Adipose tissue (tissue), 3 donors: ENCODE results near the gene DIP2A. TPM values are rescaled to one million over a fixed set of nuclear protein-coding genes. Genes with fewer than 3 reads are reported as not detected.
"Not testable (repeated sequence)": the region's sequence is repeated elsewhere in the genome, so short reads cannot be mapped to it uniquely, and the experiment has no call there.

ENCODE experiments used
- H3K27ac ChIP-seq: one replicate; pipeline ENCODE4 v1.5.1; 2013; ENCODE audit warnings: low read depth, low read length
- WGBS, 3 donors: extraction: QIAGEN DNeasy Blood & Tissue Kit; methylation state at CpG; one replicate each; pipeline ENCODE4 v1.1.7; 2013; 5-methylcytosine and 5-hydroxymethylcytosine counted together
- polyA plus RNA-seq, 3 donors: library from polyadenylated mRNA; stranded (reverse); fragments of 200-250 nt; gene quantifications; one replicate each; pipeline ENCODE4 v1.2.3, GENCODE V29; 2013
- donor health status: healthy with polysubstance abuse.
- donor health status: Bipolar disorder and iron deficiency.
- donor health status: healthy.

DIP2A gene
- polyA plus RNA-seq, 3 donors = 9.8 to 19.0 (median 14.5) TPM

GRCh38 chr21:46438241-46438640 is 20.4 kb upstream of the DIP2A start:
- 95 to 96% (median 95%) methylated on average over 11 of the region's 11 CpGs for WGBS, 3 donors
- H3K27ac ChIP-seq = no peak overlapping the region

- H3K27ac ChIP-seq = no peak overlapping the region
- WGBS, 3 donors = 89 to 93% (median 91%) methylated on average over 18 of the region's 18 CpGs
These were observed 18.8 kb upstream of the DIP2A start for GRCh38 chr21:46439906-46440305.

DNA sequence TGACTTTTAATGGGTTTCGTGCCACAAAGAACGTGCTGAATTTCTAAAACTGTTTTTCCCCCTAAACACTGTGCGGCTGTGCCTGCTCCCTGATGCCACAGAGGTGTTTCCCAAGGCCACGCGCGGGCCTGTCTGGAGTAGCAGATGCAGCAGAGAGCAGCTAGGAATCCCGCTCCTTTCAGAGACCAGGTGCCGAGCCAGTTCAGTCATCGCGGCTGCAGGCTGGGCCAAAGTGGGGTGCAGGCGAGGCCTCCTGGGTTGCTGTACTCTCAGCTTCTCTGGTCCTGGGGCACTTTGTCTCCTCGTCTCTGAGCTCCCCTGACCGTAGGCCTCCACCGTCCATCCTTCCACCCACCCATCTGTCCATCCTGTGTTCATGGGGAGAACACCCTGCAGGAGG is 17.4 kb upstream of the DIP2A start:
- WGBS, 3 donors = 94 to 97% (median 95%) methylated on average over 14 of the region's 14 CpGs
- H3K27ac ChIP-seq = no peak overlapping the region

GRCh38 chr21:46441961-46442498 is 16.7 kb upstream of the DIP2A start:
- 94 to 96% (median 95%) methylated on average over 23 of the region's 23 CpGs for WGBS, 3 donors
- H3K27ac ChIP-seq = no peak overlapping the region

DNA sequence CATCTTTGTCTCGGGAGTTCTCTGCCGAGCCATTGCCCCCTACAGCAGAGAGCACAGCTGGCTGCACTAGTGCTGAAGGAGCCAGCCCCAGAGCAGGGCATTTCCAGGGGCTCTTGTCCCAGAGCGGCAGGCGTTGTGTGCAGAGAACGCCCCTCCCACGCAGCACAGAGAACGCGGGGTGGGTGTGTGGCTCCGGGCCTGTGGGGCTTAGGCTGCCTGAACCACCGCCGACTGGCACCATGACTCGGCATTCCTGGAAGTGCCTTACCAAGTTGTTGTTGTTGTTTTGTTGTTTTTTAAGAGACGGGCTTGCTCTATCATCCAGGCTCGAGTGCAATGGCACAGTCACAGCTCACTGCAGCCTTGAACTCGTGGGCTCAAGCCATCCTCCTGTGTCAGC is 15.8 kb upstream of the DIP2A start:
- H3K27ac ChIP-seq = no peak overlapping the region
- WGBS, 3 donors = 69 to 92% (median 74%) methylated on average over 15 of the region's 15 CpGs

DNA sequence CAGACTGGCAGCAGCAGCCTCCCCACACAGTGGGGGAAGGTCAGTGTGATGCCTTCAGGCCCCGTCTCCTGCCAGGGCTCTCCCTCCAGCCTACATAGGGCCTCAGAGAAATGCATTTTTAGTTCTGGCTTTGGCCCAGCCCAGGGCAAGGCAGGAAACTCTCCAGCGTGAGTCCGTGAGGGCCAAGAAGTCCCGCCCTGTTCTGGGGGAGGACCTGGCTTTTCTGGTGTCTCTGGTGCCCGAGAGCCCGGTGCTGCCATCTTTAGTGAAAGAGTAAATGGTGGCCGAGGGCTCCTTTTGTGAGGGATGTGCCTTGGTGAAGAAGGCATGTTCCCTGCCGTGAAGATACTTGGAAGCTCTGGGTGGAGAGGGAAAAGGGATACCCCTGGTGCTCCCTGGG is 14.8 kb upstream of the DIP2A start:
- WGBS, 3 donors = 62 to 80% (median 66%) methylated on average over 8 of the region's 8 CpGs

GRCh38 chr21:46448108-46448507 is 10.6 kb upstream of the DIP2A start:
- H3K27ac ChIP-seq = no peak overlapping the region
- WGBS, 3 donors = 93 to 99% (median 95%) methylated on average over 5 of the region's 5 CpGs

More for the DNA sequence above, 14.8 kb upstream of the DIP2A start:
- no peak overlapping the region for H3K27ac ChIP-seq

DNA sequence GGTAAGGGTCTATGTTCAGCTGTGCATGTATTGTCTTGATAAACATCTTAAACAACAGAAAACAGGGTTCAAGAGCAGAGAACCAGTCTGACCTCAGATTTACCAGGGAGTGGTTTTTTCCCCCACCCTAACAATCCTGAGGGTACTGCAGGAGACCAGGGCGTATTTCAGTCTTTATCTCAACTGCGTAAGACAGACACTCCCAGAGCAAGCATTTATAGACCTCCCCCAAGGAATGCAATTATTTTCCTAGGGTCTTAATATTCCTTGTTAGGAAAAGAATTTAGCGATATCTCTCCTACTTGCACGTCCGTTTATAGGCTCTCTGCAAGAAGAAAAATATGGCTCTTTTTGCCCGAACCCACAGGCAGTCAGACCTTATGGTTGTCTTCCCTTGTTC is 9.8 kb upstream of the DIP2A start:
- not testable (repeated sequence) for H3K27ac ChIP-seq
- WGBS, 3 donors = 96 to 98% (median 97%) methylated on average over 6 of the region's 6 CpGs

DNA sequence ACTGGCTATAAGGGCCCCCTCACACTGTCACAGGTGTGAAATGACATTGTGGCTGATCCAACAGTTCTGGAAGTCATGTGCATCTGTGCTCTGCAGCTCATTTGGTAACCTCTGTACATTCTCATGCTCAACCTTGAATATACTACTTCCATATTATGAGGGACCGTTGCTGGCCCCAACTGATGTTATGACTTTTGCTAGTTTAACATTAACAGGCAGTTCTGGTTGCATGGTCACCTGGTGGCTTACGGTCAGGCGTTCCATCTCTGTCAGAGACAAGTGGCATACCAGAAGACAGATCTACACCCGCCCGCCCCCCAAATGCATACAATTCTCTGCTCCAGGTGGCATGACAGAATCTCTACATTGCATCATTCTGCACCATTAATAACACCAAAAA is 6.0 kb upstream of the DIP2A start:
- WGBS, 3 donors = 65 to 98% (median 94%) methylated on average over 5 of the region's 5 CpGs

DNA sequence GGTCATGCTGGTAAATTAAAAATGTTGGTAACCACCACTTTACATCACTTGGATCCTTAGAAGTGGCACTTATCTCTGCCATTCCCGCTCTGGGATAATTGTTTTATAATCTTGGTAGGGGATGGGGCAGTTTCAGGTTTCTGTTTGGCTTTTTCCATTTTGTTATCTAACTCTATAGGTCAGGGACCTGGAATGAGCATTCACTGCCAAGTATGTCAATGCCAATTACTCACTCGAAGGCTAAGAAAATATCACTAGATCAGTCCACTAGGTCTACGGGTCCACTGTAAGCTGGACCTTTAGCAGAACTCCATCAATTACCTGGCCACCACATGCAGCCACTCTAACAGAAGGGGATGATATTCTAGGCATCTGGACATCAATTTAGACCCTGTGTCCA is 4.5 kb upstream of the DIP2A start:
- WGBS, 3 donors = 32 to 59% (median 54%) methylated on average over 3 of the region's 3 CpGs
- no peak overlapping the region for H3K27ac ChIP-seq

More for the DNA sequence above, 6.0 kb upstream of the DIP2A start:
- no peak overlapping the region for H3K27ac ChIP-seq

- H3K27ac ChIP-seq = no peak overlapping the region
- WGBS, 3 donors = 53 to 87% (median 72%) methylated on average over 4 of the region's 4 CpGs
These were observed 3.9 kb upstream of the DIP2A start for GRCh38 chr21:46454634-46455390.

DNA sequence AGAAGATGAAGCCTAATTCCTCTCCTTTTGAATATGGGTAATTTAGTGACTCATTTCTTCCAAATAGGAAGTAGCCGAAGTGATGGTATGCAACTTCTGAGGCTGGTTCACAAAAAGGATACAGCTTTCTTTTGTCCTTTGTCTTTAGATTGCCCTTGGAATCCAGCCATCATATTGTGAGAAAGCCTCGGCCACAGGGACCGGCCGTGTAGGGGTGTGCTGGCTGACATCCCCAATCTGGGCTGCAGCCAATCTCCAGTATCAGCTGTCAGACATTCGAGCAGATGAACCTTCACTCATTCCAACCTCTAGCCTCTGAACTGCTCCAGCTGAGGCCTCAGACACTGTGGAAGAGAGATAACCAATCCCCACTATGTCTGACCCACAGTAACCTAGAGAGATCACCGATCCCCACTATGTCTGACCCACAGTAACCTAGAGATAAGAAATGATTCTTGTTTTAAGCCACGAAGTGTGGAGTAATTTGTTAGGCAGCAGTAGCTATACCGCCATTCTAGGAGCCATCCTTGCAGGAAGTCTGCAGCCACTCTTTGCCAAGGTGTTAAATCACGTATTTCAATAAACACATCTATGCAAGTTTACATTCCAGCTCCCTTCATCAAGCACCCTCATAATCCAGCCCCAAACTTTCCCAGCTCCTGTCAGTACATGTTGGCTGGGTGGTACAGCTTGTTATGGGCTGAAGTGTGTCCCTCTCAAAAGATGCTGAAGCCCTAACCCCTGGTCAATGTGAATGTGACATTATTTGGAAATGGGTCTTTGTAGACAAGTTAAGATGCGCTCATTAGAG is 2.9 kb upstream of the DIP2A start:
- 50 to 65% (median 59%) methylated on average over 10 of the region's 10 CpGs for WGBS, 3 donors

GRCh38 chr21:46456750-46457149 is 1.9 kb upstream of the DIP2A start:
- WGBS, 3 donors = 91 to 93% (median 91%) methylated on average over 4 of the region's 4 CpGs
- no peak overlapping the region for H3K27ac ChIP-seq

More for the DNA sequence above, 2.9 kb upstream of the DIP2A start:
- H3K27ac ChIP-seq = no peak overlapping the region

DNA sequence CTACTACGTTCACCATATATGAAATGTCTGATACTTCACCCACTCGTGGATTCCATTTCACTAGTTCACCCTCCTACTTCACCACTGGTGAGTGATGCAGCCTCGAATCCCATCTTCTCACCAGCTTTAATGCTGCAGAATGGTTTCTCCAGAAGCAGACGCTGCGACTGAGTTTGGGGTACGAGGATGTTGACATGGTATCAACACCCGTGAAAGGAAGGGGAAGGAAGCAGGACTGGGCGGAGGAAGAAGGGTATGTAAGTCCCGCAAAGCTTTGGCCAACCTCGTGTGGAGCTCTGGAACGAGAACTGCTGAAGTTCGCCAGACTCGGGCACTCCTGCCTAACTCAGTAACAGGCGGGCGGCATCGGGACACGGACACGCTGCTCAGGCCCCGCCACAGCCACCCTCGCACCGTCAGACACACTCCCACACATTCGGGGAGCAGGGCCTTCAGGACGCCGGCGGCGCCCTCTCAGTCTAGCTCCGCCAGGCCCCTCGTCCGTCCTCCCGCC is 833 bp upstream of the DIP2A start:
- 1 to 2% (median 1%) methylated on average over 30 of the region's 30 CpGs for WGBS, 3 donors
- H3K27ac ChIP-seq = no peak overlapping the region

DNA sequence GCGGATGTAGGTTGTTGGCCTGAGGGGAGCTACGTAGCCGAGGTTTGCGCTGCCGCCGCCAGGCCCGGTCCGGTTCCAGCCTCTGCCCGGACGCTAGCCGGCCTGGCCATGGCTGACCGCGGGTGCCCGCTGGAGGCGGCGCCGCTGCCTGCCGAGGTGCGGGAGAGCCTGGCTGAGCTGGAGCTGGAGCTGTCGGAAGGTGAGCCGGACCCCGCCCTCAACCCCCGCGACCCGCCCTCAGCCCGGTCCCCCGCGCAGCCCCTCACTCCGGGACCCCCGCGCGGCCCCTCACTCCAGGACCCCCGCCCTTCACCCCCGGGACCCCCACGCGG is 299 bp downstream of the DIP2A start:
- 0 to 1% (median 1%) methylated on average over 20 to 36 of the region's 36 CpGs for WGBS, 3 donors
- no peak overlapping the region for H3K27ac ChIP-seq

GRCh38 chr21:46459356-46460112 is 843 bp downstream of the DIP2A start:
- no peak overlapping the region for H3K27ac ChIP-seq
- 2 to 3% (median 2%) methylated on average over 21 to 41 of the region's 41 CpGs for WGBS, 3 donors

DNA sequence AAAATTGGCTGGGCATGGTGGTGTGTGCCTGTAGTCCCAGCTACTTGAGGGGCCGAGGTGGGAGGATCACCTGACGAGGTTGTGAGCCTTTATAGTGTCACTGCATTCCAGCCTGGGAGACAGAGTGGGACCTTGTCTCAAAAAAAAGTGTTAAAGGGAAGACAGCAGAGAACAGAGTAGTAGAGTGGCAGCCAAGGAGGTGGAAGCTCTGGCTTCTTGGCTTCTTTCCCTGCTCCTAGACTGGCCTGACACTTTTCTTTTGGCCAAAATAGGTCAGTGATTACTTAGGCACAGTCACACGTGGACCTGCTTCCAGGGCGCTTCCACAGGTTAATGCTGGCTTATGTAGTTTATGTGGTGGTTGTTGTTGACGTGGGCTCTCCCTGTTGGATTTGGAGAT is 3.2 kb downstream of the DIP2A start:
- H3K27ac ChIP-seq = no peak overlapping the region
- WGBS, 3 donors = 44 to 77% (median 72%) methylated on average over 5 of the region's 5 CpGs

DNA sequence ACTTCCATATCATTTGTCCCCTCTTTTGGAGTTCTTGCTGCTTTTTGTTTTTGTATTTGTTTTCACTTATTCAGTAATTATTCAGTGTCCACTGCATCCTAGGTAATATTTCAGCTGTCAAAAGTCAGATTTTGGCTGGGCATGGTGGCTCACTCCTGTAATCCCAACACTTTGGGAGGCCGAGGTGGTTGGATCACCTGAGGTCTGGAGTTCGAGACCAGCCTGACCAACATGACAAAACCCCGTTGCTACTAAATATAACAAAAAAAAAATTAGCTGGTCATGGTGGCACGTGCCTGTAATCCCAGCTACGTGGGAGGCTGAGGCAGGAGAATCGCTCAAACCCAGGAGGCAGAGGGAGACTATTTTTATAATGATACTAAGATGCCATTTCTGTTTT is 6.5 kb downstream of the DIP2A start:
- WGBS, 3 donors = 92 to 94% (median 93%) methylated on average over 6 of the region's 6 CpGs
- H3K27ac ChIP-seq = not testable (repeated sequence)

DNA sequence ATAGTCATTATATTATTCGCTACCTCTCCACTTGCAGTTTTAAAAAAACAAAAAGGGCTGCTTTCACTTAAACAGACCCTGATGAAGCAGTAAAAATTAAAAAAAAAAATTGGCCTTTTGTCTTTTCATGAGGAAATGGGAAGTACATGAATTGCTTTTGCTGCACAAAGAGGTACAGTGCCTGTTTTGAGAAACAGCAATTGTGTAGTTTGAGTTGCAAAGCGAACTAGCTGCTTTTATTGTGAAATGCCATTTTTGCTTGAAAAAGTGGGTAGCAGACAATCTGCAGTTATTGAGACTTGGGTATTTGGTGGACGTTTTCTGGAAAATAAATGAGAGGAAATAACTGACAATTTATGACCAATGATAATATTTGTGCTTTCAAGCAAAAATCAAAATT is 7.0 kb downstream of the DIP2A start:
- WGBS, 3 donors = 62 to 81% (median 65%) methylated on average over 3 of the region's 3 CpGs
- H3K27ac ChIP-seq = no peak overlapping the region
